Daoy (cell line): ENCODE measurements around the gene LRRC1. TPM values are rescaled to one million over a fixed set of nuclear protein-coding genes. Genes with fewer than 3 reads are reported as not detected.
"Not testable (repeated sequence)": the region's sequence is repeated elsewhere in the genome, so short reads cannot be mapped to it uniquely, and the experiment has no call there.

Experiments
- DNase-seq: peaks from one replicate; pipeline ENCODE4 v3.0.0-alpha.2; 2015; ENCODE audit warnings: low read depth
- total RNA-seq: library from RNA; depleted of rRNA; stranded (reverse); fragments of >200 nt; shearing (Covaris generic); gene quantifications from 2 replicates; pipeline ENCODE4 v1.2.3, GENCODE V29; 2014; rRNA removed

The LRRC1 gene
- 12.2 and 13.1 TPM in 2 replicates for total RNA-seq

DNA sequence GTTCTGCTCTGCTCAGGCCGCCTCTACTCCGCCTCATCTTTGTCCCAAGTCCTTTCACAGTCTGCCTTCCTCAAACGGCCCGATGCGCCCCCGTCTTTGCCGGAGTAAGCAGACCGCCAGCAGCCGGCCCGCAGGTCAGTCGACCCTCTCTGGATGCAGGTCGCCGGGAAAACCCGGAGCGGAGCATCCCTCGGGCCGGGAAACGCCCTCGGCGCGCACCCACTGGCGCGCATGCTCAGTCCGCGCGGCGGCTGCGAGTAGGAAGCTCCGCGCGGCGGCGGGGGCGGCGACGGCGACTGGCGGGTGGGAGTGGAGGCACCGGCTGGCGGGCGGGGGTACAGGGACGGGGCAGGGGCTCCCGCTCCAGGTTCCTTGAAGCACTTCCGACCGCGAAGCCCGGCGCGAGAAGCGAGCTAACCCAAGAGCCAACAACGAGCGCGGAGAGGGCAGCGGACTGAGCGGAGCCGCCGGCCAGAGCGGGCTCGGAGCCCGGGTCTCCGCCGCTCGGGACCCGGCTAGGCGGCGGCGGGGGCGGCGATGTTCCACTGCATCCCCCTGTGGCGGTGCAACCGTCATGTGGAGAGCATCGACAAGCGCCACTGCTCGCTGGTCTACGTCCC, at the start of gene LRRC1:
TSS of gene LRRC1 (plus strand) at position 286 of the 620 bp plus-strand sequence. CDS start at position 538, 252 bp downstream.
- peak; percentile 97 for DNase-seq

DNA sequence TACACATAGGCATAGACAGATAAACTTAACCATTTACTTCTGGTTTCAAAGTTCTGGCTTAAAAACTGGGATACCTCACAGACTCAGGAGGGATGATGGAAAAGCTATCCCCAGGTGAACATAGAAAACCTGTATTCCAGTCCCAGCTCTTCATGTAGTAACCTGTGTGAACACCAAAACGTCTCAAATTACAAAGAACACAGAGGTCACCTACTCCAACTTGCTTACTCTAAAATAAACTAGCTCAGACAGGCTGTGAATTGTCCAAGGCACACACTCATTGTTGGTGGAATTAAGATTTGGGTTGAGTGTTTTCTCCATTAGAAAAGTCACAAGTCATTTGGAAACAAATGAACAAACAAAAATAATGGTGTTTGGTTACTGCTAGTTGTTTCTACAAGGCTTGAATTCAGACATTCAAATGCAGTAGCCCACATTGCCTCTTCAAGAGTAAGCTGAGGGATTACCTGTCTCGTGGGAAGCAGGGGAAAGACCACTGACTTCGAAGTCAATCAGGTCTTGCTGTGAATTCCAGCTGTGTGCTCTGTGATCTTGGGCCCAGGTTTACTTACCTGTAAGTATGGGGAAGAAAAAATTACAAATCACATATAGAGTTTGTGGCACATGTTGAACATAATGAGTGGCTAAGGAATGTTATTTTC, 48.2 kb upstream of the LRRC1 start:
- DNase-seq, result no peak

- no peak for DNase-seq
Measured at GRCh38 chr6:53750052-53750650, 44.7 kb upstream of the LRRC1 start.

- no peak for DNase-seq
Measured at GRCh38 chr6:53751417-53751816, 43.4 kb upstream of the LRRC1 start.

DNA sequence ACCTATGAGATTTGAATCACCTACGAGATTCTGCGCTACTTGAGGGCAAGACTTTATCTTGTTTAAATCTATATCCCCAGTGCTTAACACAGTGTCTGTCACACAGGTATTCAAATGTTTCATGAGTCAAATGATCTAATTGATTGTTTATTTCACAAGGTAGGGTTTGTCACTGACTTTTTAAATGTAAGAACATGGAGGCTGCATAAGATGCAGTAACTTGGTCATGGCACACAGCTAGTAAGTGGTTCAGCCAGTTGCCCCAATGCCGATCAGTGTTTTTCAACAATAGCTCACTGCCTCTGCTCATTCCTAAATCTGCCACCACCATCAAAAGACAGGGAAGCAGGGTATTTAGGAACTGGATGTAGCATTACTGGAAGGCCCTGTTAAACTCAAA, 42.4 kb upstream of the LRRC1 start:
- DNase-seq, result no peak

GRCh38 chr6:53752856-53753255, 41.9 kb upstream of the LRRC1 start:
- DNase-seq, result no peak

- DNase-seq, result no peak
Measured at GRCh38 chr6:53754330-53754729, 40.5 kb upstream of the LRRC1 start.

DNA sequence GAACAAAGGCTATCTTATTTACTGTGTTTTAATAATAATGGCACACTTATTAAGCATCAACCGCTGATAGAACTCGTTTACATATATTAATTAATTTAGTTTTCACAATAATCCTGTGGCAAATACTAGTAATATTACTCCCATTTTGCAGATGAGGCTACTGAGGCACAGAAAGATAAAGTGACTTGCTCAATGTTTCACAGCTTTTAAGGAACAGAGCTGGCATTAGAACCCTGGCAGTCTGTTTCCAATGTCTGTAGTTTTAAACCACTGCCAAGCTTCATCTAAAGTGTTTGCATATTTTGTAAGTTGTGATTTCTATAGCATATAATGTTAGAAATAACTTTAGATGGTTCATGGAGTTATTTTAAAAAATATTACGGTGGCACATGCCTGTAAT, 38.4 kb upstream of the LRRC1 start:
- no peak for DNase-seq

GRCh38 chr6:53758496-53758895, 36.3 kb upstream of the LRRC1 start:
- no peak for DNase-seq

GRCh38 chr6:53761036-53761435, 33.8 kb upstream of the LRRC1 start:
- no peak for DNase-seq

GRCh38 chr6:53765270-53765669, 29.5 kb upstream of the LRRC1 start:
- no peak for DNase-seq

DNA sequence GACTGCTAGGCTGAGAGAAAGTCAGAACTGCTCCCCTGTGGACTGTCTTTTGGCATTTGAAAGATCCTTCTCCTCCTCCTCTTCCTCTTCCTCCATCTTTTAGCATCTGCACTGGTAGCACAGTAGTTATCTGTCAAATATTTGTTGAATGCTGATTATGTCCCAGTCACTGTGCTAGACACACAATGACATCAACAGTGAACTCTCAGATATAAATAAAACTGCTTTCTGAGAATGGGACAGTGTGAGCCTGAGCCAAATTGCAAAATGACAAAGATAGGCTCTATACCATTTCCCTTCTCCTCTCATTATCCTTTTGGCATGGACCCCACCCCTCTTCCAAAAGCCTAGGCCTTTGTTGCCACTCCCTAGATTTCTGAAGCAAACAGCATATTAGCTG, 27.9 kb upstream of the LRRC1 start:
- DNase-seq, result no peak

GRCh38 chr6:53767941-53768340, 26.9 kb upstream of the LRRC1 start:
- DNase-seq, result no peak

DNA sequence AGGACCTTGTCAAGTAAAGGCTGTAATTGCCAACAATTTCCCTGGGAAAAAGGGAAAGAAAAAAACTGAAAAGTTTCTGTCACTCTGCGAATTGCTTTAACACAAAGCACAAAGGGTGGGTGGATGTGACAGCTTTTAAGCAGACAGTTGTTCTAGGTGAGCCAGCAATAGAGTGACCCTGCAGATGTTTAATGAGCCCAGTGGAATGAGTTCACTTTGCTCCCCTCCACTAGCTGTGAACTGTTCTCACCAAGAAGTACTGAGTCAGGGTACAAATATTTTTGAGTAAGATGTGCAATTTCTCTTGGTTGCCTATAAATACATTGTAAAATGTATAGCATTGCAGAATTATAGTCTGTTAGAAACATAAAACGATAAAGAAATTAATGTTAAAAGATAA, 26.2 kb upstream of the LRRC1 start:
- no peak for DNase-seq

- no peak for DNase-seq
Measured at GRCh38 chr6:53770780-53771249, 24.0 kb upstream of the LRRC1 start.

DNA sequence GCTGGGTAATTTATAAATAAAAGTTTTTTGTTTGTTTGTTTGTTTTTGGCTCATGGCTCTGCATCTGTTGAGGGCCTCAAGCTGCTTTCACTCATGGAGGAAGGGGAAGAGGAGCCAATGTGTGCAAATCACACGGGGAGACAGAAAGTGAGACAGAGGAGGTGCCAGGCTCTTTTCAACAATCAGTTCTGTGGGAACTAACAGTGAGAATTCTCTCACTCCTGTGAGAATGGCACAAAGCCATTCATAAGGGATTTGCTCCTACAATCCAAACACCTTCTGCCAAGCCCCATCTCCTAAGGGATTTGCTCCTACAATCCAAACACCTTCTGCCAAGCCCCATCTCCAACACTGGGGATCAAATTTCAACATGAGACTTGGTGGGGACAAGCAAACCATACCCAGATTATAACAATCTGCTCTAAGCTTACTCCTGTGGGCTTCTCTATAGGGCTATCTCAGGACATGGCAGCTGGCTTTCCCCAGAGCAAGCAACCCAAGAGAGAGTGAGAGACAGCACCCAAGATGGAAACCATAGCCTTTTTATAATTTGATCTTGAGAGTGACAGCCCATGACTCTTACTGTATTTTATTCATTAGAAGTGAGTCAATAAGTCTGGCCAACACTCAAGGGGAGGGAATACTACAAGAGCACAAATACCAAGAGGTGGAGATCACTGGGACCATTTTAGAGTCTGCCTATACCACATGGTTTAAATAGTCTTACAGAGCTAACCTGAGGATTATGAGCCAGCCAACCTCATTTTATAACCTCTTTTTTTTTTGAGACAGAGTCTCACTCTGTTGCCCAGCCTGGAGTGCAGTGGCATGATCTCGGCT, 22.8 kb upstream of the LRRC1 start:
- DNase-seq, result peak; percentile 20

DNA sequence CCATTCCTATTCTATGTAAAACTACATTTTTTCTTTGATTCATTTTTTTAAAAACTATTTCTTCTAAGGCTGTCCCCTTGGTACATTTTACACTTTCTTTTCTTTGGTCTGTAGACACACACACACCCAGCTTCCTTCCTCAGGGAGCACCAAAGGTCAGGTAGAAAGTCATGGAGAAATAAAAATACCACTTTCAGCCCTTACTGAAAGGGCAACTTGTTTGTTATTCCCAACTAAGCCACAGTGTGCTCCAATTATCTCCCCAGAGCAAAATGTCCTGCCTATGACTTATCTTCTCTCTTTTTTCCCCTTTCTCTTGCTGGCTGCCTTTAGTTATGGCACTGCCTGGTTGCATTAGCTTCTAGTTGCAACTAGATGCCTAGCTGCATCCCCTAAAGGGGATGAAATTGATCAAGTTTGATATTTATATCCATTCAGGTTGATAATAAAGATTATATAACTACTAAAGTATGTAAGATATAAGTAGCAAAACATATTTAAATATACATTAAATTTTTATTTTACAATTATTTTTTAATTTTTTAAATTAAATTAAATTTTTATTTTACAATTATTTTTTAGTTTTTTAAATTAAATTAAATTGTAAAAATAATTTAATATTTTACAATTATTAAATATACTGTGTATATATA, 21.6 kb upstream of the LRRC1 start:
- no peak for DNase-seq

GRCh38 chr6:53776152-53776551, 18.7 kb upstream of the LRRC1 start:
- not testable (repeated sequence) for DNase-seq

GRCh38 chr6:53784991-53785390, 9.8 kb upstream of the LRRC1 start:
- not testable (repeated sequence) for DNase-seq

DNA sequence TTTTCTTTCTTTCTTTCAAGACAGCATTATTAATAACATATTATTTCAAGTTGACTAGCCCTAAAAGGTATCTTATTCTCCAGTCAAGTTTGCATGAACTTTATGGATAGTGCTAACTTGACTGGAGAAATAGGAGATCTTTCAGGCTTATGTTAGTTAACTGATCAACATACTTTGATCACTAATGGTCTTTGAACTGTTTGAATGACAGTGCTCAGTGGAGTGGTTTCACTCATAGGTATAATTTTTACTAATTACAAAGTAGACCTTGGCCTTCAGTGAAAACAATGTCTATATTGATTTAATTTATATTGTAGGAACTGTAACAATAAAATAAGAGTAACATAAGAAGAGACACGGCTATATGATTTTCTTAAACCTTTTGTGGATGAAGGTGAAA, 8.0 kb upstream of the LRRC1 start:
- no peak for DNase-seq

DNA sequence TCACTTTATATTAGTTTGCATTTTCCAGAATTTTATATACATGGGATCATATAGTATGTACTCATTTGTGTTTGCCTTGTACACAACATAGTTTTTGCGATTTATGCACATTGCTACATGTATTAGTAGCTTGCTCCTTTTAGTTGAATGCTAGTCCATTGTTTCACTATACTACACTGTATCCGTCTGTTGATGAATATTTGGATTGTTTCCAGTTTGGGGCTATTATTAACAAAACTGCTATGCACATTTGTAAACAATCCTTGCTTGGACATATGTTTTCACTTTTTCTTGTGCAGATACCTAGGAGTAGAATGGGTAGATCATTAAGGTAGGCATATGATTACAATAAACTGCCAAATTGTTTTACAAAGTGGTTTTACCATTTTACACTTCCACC, 3.9 kb upstream of the LRRC1 start:
- DNase-seq, result no peak

DNA sequence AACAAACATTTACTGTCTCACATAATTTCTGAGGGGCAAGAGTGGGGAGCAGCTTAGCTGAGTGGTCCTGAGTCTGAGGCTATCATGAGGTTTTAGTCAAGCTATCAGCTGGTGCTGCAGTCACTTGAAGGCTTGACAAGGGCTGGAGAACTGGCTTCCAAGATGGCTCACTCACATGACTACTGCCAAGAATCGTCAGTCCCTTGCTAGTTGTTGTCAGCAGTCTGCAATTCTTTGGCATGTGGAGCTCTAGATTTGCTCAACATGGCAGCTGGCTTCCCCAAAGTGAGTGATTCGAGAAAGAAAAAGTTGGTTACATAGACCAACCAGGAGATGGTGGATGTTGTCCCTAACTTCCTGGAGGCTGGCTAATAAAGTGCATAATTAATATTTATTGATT, 2.8 kb upstream of the LRRC1 start:
- no peak for DNase-seq
